AG10803 (cell line): ENCODE measurements around the gene DDX50.

Source experiments
- DNase-seq: peaks from one replicate; pipeline ENCODE4 v3.0.0; 2010; ENCODE audit warnings: low read depth
- H3K4me3 ChIP-seq: 2 replicates; pipeline ENCODE4 v1.5.1; 2011; ENCODE audit warnings: mild to moderate bottlenecking, low read length, control low read depth
- TF ChIP-seq, protein P1 (sequence below): conservative IDR thresholded peaks from 2 replicates; pipeline ENCODE4 v1.5.1; 2011; ENCODE audit warnings: mild to moderate bottlenecking, low read length, control low read depth, inconsistent platforms

The DDX50 gene

DNA sequence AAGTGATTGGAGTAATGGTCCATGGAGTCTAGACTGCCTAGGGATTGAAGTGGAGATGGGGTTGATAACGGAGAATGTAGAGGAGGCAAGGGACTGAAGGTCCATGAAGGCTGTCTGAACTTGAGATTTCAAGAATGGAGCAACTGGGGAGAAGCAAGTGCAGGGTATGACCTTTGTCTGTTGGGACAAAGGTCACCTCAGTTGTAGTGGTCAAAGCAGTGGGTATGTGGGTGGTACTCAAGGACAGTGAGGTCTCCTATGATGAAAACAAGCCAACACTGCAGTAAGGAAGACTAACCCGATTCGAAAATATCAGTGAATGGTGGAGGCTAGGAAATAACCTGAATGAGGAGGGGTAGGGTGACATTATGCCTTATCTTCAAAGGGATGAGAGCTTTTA is 49.5 kb downstream of the DDX50 start:
- TF ChIP-seq, protein P1, sequence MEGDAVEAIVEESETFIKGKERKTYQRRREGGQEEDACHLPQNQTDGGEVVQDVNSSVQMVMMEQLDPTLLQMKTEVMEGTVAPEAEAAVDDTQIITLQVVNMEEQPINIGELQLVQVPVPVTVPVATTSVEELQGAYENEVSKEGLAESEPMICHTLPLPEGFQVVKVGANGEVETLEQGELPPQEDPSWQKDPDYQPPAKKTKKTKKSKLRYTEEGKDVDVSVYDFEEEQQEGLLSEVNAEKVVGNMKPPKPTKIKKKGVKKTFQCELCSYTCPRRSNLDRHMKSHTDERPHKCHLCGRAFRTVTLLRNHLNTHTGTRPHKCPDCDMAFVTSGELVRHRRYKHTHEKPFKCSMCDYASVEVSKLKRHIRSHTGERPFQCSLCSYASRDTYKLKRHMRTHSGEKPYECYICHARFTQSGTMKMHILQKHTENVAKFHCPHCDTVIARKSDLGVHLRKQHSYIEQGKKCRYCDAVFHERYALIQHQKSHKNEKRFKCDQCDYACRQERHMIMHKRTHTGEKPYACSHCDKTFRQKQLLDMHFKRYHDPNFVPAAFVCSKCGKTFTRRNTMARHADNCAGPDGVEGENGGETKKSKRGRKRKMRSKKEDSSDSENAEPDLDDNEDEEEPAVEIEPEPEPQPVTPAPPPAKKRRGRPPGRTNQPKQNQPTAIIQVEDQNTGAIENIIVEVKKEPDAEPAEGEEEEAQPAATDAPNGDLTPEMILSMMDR = no peak
- no peak for DNase-seq
- no peak overlapping the region for H3K4me3 ChIP-seq

DNA sequence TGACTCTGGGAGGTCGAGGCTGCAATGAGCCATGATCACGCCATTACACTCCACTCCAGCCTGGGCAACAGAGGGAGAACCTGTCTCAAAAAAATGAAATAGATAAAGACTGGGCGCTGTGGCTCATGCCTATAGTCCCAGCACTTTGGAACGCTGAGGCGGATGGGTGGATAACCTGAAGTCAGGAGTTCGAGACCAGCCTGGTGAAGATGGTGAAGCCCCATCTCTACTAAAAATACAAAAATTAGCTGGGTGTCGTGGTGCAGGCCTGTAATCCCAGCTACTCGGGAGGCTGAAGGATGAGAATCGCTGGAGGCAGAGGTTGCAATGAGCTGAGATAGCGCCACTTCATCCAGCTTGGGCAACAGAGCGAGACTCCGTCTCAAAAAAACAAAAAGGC is 53.8 kb downstream of the DDX50 start:
- no peak for DNase-seq
- H3K4me3 ChIP-seq = no peak overlapping the region
- TF ChIP-seq, protein P1 = no peak

DNA sequence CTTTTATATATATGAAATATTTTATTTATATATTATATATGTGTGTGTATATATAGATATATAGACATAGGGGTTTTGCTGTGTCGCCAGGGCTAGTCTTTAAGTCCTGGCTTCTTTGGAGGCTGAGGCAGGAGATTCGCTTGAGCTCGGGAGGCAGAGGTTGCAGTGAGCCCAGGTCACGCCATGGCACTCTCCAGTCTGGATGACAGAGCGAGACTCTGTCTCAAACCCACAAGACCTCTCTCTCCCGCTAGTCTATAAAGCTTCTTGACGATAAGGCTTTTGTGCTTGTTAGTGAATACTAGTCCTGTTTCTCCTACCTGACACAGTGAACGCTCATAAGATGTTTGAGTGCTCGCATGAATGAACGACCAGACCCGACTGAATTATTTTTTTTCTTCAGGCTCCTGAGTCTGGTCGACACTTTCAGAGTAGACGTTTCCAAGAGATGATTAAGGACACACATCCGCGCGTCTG is 54.3 kb downstream of the DDX50 start:
- peak; percentile 17 for DNase-seq
- H3K4me3 ChIP-seq = peak overlapping the region; percentile 98
- TF ChIP-seq, protein P1 = no peak

DNA sequence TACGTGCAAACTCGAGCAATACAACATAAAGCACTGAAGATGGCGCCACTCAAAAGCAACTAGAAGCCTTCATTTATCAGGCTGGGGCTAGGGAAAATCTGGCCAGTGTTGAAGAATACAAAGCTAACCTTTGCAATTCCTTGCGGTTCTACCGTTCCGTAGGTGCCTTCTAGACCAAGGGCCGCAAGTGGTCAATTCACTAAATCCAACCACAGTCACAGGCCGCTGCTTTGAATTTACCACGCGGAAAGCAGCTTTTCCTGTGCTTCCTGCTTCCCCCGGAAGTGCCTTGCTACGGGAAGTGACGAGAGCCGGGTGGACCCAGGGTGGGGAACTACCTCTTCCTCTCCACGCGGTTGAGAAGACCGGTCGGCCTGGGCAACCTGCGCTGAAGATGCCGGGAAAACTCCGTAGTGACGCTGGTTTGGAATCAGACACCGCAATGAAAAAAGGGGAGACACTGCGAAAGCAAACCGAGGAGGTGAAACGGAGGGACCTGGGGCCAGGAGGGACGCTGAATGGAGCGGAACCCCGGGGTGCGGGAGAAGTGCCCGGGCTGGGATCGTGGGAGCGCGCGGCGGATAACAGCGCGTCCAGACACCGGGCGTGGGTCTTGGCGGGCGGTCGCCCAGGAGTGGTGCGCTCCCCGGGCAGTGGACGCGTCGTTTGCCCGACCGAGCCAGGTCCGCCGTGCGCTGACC is 54.9 kb downstream of the DDX50 start, which contains the start of gene DDX21:
DDX21 (plus strand) TSS at position 339 of the 701 bp plus-strand sequence; CDS start at position 395, 56 bp downstream.
- TF ChIP-seq, protein P1 = peak; percentile 72
- DNase-seq = peak; percentile 89

DNA sequence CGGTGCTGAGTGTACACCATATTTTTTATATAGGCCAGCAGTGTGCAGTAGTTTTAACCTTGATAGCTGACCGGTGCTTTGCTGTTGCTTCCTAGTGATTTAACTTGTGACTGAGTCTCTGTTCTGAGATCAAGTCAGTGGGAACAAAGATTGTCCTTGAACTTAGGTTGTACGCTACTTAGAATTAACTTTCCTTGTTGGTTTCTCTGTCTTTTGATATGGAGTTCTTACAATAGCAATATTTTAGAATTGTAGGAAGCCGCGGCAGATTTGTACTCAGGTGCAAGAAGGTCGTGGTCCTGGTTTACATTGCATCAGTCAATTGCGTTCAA is 56.1 kb downstream of the DDX50 start:
- H3K4me3 ChIP-seq = peak overlapping the region; percentile 98
- DNase-seq = no peak
- TF ChIP-seq, protein P1 = no peak

More for the DNA sequence above, 54.9 kb downstream of the DDX50 start, which contains the start of gene DDX21:
- H3K4me3 ChIP-seq = peak within 1 kb of the TSS; percentile 98

DNA sequence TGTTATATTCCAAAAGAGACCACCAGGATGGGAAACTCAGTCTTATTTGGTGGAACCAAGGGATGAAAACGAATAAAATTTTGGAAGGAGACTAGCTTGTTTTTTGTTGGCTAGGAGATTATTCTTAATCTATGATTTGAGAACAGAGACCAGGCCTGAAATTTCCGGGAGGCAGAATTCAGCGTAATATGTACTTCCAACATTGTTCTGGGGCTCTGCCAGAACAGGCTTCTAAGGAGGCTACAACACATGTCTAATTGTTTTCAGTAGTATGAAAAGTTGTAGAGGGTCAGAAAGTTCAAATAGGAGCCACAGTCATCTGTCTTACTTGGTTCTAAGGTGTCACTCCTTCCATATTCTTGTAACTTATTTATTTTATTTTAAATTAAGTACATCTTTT is 56.5 kb downstream of the DDX50 start:
- peak; percentile 23 for DNase-seq
- H3K4me3 ChIP-seq = peak overlapping the region; percentile 98
- TF ChIP-seq, protein P1 = no peak
